Type B pancreatic cell (in vitro differentiated cells): Measurements from ENCODE around the gene KCMF1. TPM values are rescaled to one million over a fixed set of nuclear protein-coding genes. Genes with fewer than 3 reads are reported as not detected.

ENCODE experiments used
- DNase-seq: peaks from one replicate; pipeline ENCODE4 v3.0.0; 2021; ENCODE audit warnings: mixed read lengths; ENCODE audit not compliant: unreplicated experiment; ENCODE audit errors: extremely low spot score
- H3K27ac Mint-ChIP-seq: 2 replicates; pipeline ENCODE4 v1.8.0; 2021; ENCODE audit warnings: mild to moderate bottlenecking, mixed read lengths
- H3K27me3 Mint-ChIP-seq: 2 replicates; pipeline ENCODE4 v1.8.0; 2021; ENCODE audit warnings: mixed read lengths
- H3K36me3 Mint-ChIP-seq: 2 replicates; pipeline ENCODE4 v1.8.0; 2021; ENCODE audit warnings: mixed read lengths
- H3K4me1 Mint-ChIP-seq: one replicate; pipeline ENCODE4 v1.8.0; 2021; ENCODE audit warnings: mixed read lengths; ENCODE audit not compliant: unreplicated experiment
- H3K4me3 Mint-ChIP-seq: 2 replicates; pipeline ENCODE4 v1.8.0; 2021; ENCODE audit warnings: mild to moderate bottlenecking, mixed read lengths
- H3K9me3 Mint-ChIP-seq: 2 replicates; pipeline ENCODE4 v1.8.0; 2021; ENCODE audit warnings: mixed read lengths
- CTCF ChIP-seq: fragments of 200-600 bp; sonication (generic); conservative IDR thresholded peaks from 2 replicates; pipeline ENCODE4 v1.5.0; 2021; ENCODE audit warnings: antibody characterized with exemption, mild to moderate bottlenecking
- total RNA-seq: library from RNA; stranded (reverse); gene quantifications from 2 replicates; pipeline ENCODE4 v1.2.1, GENCODE V29; 2021; ENCODE audit warnings: low replicate concordance

KCMF1 gene
- total RNA-seq, 1 donor from 2014 or later: 62.2 TPM

DNA sequence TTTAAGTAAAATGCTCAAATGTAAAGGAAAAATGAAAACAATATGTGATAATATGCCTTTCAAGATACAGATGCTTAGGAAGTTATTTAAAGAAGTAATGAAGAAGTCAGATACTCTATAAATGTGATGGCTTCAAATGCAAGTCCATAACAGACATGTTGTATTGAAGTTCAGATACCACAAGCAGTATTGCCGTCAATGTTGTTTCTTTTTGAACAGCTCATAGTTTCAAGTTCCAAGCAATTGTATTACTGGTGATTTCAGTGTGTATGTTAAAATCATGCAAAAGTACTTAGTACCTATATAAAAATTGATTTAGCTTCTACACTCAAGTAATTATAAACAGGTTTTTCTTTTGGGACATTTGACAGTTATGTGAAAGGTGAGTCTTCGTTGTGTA, 24.9 kb downstream of the KCMF1 start:
- Mint-ChIP-seq H3K27ac (no peak overlapping the region), H3K36me3 (peaks cover 8% of the 10 kb centered on the region), H3K27me3 (no peaks in the 10 kb centered on the region), H3K9me3 (no peaks in the 10 kb centered on the region), H3K4me1 (peaks cover 4% of the 10 kb centered on the region), H3K4me3 (no peak overlapping the region)
- no peak for DNase-seq
- no peak for TF ChIP-seq CTCF

DNA sequence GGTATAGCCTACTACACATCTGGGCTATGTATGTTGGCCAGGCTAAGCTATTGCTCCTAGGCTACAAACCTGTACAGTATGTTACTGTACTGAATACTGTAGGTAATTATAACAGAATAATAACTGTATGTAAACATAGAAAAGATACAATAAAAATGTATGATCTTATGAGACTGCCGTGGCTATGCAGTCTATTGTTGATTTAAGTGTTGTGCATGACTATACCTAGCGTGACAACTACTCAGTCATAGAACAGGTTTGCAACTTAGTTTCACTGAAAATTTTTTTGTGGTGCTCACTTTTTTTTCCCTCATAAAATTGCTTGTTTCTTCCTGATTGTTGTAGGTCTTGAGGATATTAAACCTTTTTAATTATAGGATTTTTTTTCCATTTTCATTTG, 25.9 kb downstream of the KCMF1 start:
- H3K27ac Mint-ChIP-seq: no peak overlapping the region
- no peak for DNase-seq
- no peaks in the 10 kb centered on the region for H3K9me3 Mint-ChIP-seq
- peaks cover 8% of the 10 kb centered on the region for H3K36me3 Mint-ChIP-seq
- H3K27me3 Mint-ChIP-seq: no peaks in the 10 kb centered on the region
- H3K4me3 Mint-ChIP-seq: no peak overlapping the region
- TF ChIP-seq CTCF: no peak
- H3K4me1 Mint-ChIP-seq: peaks cover 4% of the 10 kb centered on the region

GRCh38 chr2:84999553-84999955, 28.6 kb downstream of the KCMF1 start:
- peaks cover 4% of the 10 kb centered on the region for H3K4me1 Mint-ChIP-seq
- no peak overlapping the region for H3K4me3 Mint-ChIP-seq
- no peaks in the 10 kb centered on the region for H3K9me3 Mint-ChIP-seq
- no peak overlapping the region for H3K27ac Mint-ChIP-seq
- DNase-seq: no peak
- no peak for TF ChIP-seq CTCF
- H3K36me3 Mint-ChIP-seq: peaks cover 7% of the 10 kb centered on the region
- no peaks in the 10 kb centered on the region for H3K27me3 Mint-ChIP-seq

DNA sequence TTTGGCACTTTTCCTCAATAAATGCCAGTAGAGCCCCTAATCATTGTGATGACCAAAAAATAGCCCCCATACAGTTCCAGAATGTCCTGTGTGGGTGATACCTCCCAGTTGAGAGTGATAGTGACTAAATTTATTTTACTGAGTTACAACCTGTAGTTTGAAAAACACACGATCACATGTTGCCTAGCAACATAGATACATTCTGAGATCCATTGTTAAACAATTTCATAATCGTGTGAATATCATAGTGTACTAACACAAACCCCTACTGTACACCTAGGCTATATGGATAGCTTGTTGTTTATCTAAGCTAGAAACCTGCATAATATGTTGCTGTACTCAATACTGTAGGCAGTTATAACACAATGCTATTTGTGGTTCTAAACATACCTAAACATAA, 30.6 kb downstream of the KCMF1 start:
- H3K4me1 Mint-ChIP-seq: peaks cover 8% of the 10 kb centered on the region
- no peak overlapping the region for H3K4me3 Mint-ChIP-seq
- no peaks in the 10 kb centered on the region for H3K27me3 Mint-ChIP-seq
- DNase-seq: no peak
- H3K27ac Mint-ChIP-seq: no peak overlapping the region
- no peak for TF ChIP-seq CTCF
- H3K9me3 Mint-ChIP-seq: no peaks in the 10 kb centered on the region
- H3K36me3 Mint-ChIP-seq: peaks cover 12% of the 10 kb centered on the region

DNA sequence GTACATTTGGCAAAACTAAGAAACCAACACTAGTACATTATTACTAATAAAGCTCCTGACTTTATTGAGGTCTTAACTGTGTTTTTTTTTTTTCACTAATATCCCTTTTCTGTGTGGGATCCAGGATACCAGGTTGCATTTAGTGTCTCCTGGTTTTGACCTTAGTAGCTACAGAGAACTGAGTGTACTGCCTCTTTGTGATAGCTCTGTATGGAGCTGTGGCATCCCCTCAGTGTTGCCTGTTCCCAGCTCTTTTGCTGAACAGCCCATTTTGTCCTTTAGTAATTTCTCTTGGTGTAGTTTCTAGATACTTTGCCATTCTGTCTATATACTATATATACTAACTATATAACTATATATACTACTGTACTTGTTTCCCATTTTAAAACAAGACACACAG, 31.6 kb downstream of the KCMF1 start:
- Mint-ChIP-seq H3K27me3 (no peaks in the 10 kb centered on the region), H3K9me3 (peaks cover 5% of the 10 kb centered on the region)

More for the DNA sequence above, 31.6 kb downstream of the KCMF1 start:
- Mint-ChIP-seq H3K27ac (no peak overlapping the region), H3K4me3 (no peak overlapping the region), H3K4me1 (peaks cover 8% of the 10 kb centered on the region), H3K36me3 (peaks cover 19% of the 10 kb centered on the region)
- DNase-seq: no peak
- TF ChIP-seq CTCF: no peak
